Parietal lobe (tissue), 1 donor: ENCODE data around the gene OR4D10. TPM values are rescaled to one million over a fixed set of nuclear protein-coding genes. Genes with fewer than 3 reads are reported as not detected.

Experiments used
- total RNA-seq: library from RNA; depleted of rRNA; stranded (reverse); fragments of >200 nt; gene quantifications from one replicate; pipeline ENCODE4 v1.2.3, GENCODE V29; 2014

OR4D10 gene
- not detected for total RNA-seq

GRCh38 chr11:59473015-59473414 is at the start of gene OR4D10:
Gene OR4D10, plus strand, starts transcription at chr11:59473315. Its CDS starts 4,115 bp downstream, at chr11:59477430.

DNA sequence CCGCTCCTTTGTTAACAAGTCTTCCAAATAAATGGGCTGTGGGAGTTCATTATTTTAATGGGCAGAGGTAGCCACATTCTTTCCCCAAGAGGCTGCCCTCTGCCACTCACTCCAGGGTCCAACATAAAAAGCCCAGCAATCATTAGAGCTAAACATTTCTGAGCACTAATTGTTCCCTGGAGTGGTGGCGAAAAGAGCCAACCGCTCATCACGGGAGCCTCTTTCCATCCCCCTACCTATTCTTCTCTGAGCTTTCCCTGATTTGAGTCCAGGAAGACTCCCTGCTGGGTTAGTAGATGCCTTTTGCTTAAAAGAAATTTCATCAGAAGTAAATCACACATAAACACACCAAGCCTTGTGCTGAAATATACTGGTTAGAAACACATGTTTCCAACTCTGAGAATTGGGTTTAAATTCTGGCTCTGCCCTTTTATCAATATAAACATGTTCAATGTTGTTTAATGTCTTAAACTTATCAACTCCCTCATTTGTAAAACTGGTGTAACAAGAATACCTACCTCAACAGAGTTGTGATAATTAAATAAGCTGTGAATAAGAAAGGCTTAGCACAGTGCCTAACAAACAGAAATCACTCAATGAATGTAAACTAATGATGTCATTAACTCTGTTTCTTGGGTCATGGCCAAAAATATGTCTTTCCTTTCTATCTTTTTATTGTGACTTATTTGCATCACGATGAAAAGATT is 46.6 kb upstream of the OR4D10 start, which contains the start of gene OR5A2:
TSS of gene OR5A2 (minus strand) at position 53 of the 707 bp plus-strand sequence. CDS start 3,460 bp downstream, outside the sequence.

GRCh38 chr11:59436169-59436568 is 36.9 kb upstream of the OR4D10 start, which contains the start of gene OR5A1:
Gene OR5A1, plus strand, starts transcription at chr11:59436469. Its CDS starts 6,700 bp downstream, at chr11:59443169.

DNA sequence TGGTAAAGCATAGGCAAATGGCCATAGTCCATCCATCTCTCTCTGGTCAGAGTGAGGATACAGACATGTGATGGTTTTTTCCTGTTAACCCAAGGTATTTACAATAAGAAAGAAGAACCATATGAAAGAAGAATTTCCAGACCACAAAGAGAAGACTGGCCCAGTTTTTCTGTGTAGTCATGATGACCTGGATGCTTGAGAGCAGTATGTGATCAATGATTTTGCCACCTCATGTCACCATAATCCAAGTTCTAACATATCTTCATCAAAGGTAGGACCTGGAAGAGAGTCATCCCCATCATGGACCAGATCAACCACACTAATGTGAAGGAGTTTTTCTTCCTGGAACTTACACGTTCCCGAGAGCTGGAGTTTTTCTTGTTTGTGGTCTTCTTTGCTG is 16.5 kb upstream of the OR4D10 start, which contains the start of gene OR4D6:
TSS of gene OR4D6 (plus strand) at position 301 of the 400 bp plus-strand sequence. CDS start at position 301, 0 bp downstream.

GRCh38 chr11:59503276-59503675 is 30.2 kb downstream of the OR4D10 start, which contains the start of gene OR4D11:
Gene OR4D11, plus strand, starts transcription at chr11:59503576. Its CDS starts 0 bp downstream, at chr11:59503576.

GRCh38 chr11:59510941-59511589 is 38.0 kb downstream of the OR4D10 start, which contains the start of gene OR4D9:
Gene OR4D9, plus strand, starts transcription at chr11:59511539. Its CDS starts 3,374 bp downstream, at chr11:59514913.

Other genes starting within 250 kb of the OR4D10 start
- not detected for gene OR5AN1, start 114.4 kb upstream of the OR4D10 start, total RNA-seq
- gene OR5A2, start 46.9 kb upstream of the OR4D10 start, total RNA-seq = not detected
- gene OR5A1, start 36.8 kb upstream of the OR4D10 start, total RNA-seq = not detected
- gene OR4D6, start 16.4 kb upstream of the OR4D10 start, total RNA-seq = not detected
- not detected for gene OR4D11, start 30.3 kb downstream of the OR4D10 start, total RNA-seq
- gene OR4D9, start 38.2 kb downstream of the OR4D10 start, total RNA-seq = not detected
- gene OSBP, start 142.5 kb downstream of the OR4D10 start, total RNA-seq = 43.2 TPM
- gene PATL1, start 195.7 kb downstream of the OR4D10 start, total RNA-seq = 10.6 TPM
- gene OR10V1, start 240.5 kb downstream of the OR4D10 start, total RNA-seq = not detected